GM21619 (cell line): Measurements from ENCODE around the gene PSMA5.
"Not testable (repeated sequence)": the region's sequence is repeated elsewhere in the genome, so short reads cannot be mapped to it uniquely, and the experiment has no call there.

Experiments used
- ATAC-seq: cut with Tn5 transposase; IDR thresholded peaks from one replicate; pipeline ENCODE4 v1.9.1; 2021; ENCODE audit not compliant: unreplicated experiment

PSMA5 gene

GRCh38 chr1:109392788-109393616 lies 33.2 kb downstream of the PSMA5 start:
- ATAC-seq = no peak

- no peak for ATAC-seq
These were observed 34.0 kb downstream of the PSMA5 start for GRCh38 chr1:109392037-109392787.

GRCh38 chr1:109391626-109392025 lies 34.6 kb downstream of the PSMA5 start:
- ATAC-seq = peak; percentile 79

GRCh38 chr1:109391157-109391556 lies 35.1 kb downstream of the PSMA5 start:
- ATAC-seq = no peak

- ATAC-seq = no peak
These were observed 36.5 kb downstream of the PSMA5 start for GRCh38 chr1:109389638-109390341.

- no peak for ATAC-seq
These were observed 37.2 kb downstream of the PSMA5 start for GRCh38 chr1:109388884-109389637.

- ATAC-seq = no peak
These were observed 38.0 kb downstream of the PSMA5 start for GRCh38 chr1:109388208-109388711.

GRCh38 chr1:109386054-109386717 lies 40.1 kb downstream of the PSMA5 start:
- no peak for ATAC-seq

- no peak for ATAC-seq
These were observed 40.8 kb downstream of the PSMA5 start for GRCh38 chr1:109385417-109385816.

- no peak for ATAC-seq
These were observed 42.4 kb downstream of the PSMA5 start for GRCh38 chr1:109383854-109384253.

GRCh38 chr1:109383087-109383779 lies 43.0 kb downstream of the PSMA5 start:
- ATAC-seq = no peak

GRCh38 chr1:109381573-109381972 lies 44.7 kb downstream of the PSMA5 start:
- ATAC-seq = no peak

GRCh38 chr1:109379907-109380306 lies 46.3 kb downstream of the PSMA5 start:
- ATAC-seq = no peak

- ATAC-seq = no peak
These were observed 46.8 kb downstream of the PSMA5 start for GRCh38 chr1:109379422-109379821.

GRCh38 chr1:109377698-109378097 lies 48.5 kb downstream of the PSMA5 start:
- ATAC-seq = no peak

- not testable (repeated sequence) for ATAC-seq
These were observed 52.6 kb downstream of the PSMA5 start for GRCh38 chr1:109373696-109374095.

- no peak for ATAC-seq
These were observed 53.1 kb downstream of the PSMA5 start for GRCh38 chr1:109373126-109373525.

- ATAC-seq = no peak
These were observed 54.0 kb downstream of the PSMA5 start for GRCh38 chr1:109372281-109372680.

- ATAC-seq = no peak
These were observed 54.9 kb downstream of the PSMA5 start for GRCh38 chr1:109371341-109371739.
